Gastrocnemius medialis (tissue), 4 donors: ENCODE data around the gene PRRT3.

Source experiments
- POLR2A ChIP-seq, 2 donors: fragments of 450-650 bp; IDR thresholded peaks; one replicate each; pipeline ENCODE4 v1.6.1; 2017; ENCODE audit warnings: antibody characterized with exemption in 2 of 2, mild to moderate bottlenecking in 2 of 2, moderate library complexity in 2 of 2
- TF ChIP-seq, protein P1 (sequence below), 5 experiments: fragments of 450-650 bp in 3 of 5; fragments of 200-600 bp in 2 of 5; sonication (generic) in 2 of 5; IDR thresholded peaks in 4 of 5; conservative IDR thresholded peaks in 1 of 5; 1 replicate in 4 of 5; 2 replicates in 1 of 5; pipeline ENCODE4 v1.5.1; 2016 to 2019; ENCODE audit warnings: antibody characterized with exemption in 5 of 5, mild to moderate bottlenecking in 3 of 5, moderate library complexity in 3 of 5

DNA sequence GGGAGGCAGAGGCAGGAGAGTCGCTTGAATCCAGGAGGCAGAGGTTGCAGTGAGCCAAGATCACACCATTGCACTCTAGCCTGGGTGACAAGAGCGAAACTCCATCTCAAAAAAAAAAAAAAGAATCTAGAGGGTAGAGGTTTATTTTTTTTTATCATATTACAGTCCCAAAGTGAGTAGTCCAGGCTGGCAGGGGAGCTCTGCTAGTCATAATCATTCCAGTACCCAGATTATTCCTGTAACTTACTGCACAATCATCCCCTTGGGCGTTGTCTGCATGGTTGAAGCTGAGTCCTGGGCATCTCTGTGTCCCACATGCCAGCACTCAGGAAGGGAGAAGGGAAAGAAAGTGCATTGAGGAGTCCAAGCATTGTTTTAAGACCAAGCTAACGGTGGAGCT, 10.0 kb downstream of the PRRT3 start:
- TF ChIP-seq POLR2A (IDR thresholded peaks at IDR 0.05), result no peak
- TF ChIP-seq, protein P1, sequence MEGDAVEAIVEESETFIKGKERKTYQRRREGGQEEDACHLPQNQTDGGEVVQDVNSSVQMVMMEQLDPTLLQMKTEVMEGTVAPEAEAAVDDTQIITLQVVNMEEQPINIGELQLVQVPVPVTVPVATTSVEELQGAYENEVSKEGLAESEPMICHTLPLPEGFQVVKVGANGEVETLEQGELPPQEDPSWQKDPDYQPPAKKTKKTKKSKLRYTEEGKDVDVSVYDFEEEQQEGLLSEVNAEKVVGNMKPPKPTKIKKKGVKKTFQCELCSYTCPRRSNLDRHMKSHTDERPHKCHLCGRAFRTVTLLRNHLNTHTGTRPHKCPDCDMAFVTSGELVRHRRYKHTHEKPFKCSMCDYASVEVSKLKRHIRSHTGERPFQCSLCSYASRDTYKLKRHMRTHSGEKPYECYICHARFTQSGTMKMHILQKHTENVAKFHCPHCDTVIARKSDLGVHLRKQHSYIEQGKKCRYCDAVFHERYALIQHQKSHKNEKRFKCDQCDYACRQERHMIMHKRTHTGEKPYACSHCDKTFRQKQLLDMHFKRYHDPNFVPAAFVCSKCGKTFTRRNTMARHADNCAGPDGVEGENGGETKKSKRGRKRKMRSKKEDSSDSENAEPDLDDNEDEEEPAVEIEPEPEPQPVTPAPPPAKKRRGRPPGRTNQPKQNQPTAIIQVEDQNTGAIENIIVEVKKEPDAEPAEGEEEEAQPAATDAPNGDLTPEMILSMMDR (IDR thresholded peaks at IDR 0.05 in 4 of 5, conservative IDR thresholded peaks at IDR 0.05 in 1 of 5), result no peak
